Uterus (tissue), 4 donors: ENCODE results near the gene JAZF1. TPM values are rescaled to one million over a fixed set of nuclear protein-coding genes. Genes with fewer than 3 reads are reported as not detected.

Experiments
- DNase-seq, 2 donors: peaks; one replicate each; pipeline ENCODE4 v3.0.0-alpha.2; 2019 to 2020
- H3K27ac ChIP-seq, 2 donors: fragments of 200-600 bp; sonication (generic); 1 replicate in 1 of 2; 2 replicates in 1 of 2; pipeline ENCODE4 v1.5.1; 2016 to 2018
- H3K27me3 ChIP-seq, 2 donors: fragments of 200-600 bp; sonication (generic); one replicate each; pipeline ENCODE4 v1.5.1; 2018 to 2019; ENCODE audit warnings: control low read depth in 1 of 2
- H3K36me3 ChIP-seq, 2 donors: fragments of 200-600 bp; sonication (generic); one replicate each; pipeline ENCODE4 v1.5.1; 2019; ENCODE audit warnings: control low read depth in 1 of 2
- H3K4me1 ChIP-seq, 2 donors: fragments of 200-600 bp; sonication (generic); one replicate each; pipeline ENCODE4 v1.5.1; 2018 to 2019; ENCODE audit warnings: control low read depth in 1 of 2
- H3K4me3 ChIP-seq, 2 donors: fragments of 200-600 bp; sonication (generic); 1 replicate in 1 of 2; 2 replicates in 1 of 2; pipeline ENCODE4 v1.5.1; 2018 to 2019; ENCODE audit warnings: mild to moderate bottlenecking in 1 of 2
- H3K9me3 ChIP-seq, 2 donors: fragments of 200-600 bp; sonication (generic); one replicate each; pipeline ENCODE4 v1.5.1; 2019; ENCODE audit warnings: control low read depth in 1 of 2
- CTCF ChIP-seq, 4 experiments: fragments of 200-600 bp in 2 of 4; fragments of 450-650 bp in 2 of 4; sonication (generic) in 2 of 4; IDR thresholded peaks; one replicate each; pipeline ENCODE4 v1.5.1; 2016 to 2019; ENCODE audit warnings: antibody characterized with exemption in 4 of 4, mild to moderate bottlenecking in 2 of 4, moderate library complexity in 1 of 4
- POLR2A ChIP-seq, 2 donors: fragments of 450-650 bp; IDR thresholded peaks; one replicate each; pipeline ENCODE4 v1.6.1; 2016; ENCODE audit warnings: antibody characterized with exemption in 2 of 2, mild to moderate bottlenecking in 1 of 2, moderate library complexity in 1 of 2
- intact Hi-C: fragments of 100-400 bp; cut with DNase I; formaldehyde crosslinking; loops from one replicate; pipeline ENCODE4 v1.15.1; 2023; ENCODE audit warnings: low total_unique reads
- total RNA-seq, 4 donors: library from RNA; depleted of rRNA in 3 of 4; stranded (reverse); fragments of >200 nt in 3 of 4; gene quantifications; one replicate each; pipeline versions ENCODE4 v1.1.0 to v1.2.4, GENCODE V29; 2014 to 2023
- donor health status: DM: yes; HTN: yes; CAD: no.

Gene JAZF1
- total RNA-seq, 4 donors from 2014 or later: 27.6 to 58.5 (median 34.4) TPM

- Histone ChIP-seq H3K27me3 (no peaks in the 10 kb centered on the region), H3K9me3 (no peaks in the 10 kb centered on the region), H3K36me3 (no peaks in the 10 kb centered on the region), H3K4me1 (peaks cover 0 to 6% of the 10 kb centered on the region in 2 donors), H3K4me3 (no peak overlapping the region), H3K27ac (no peak overlapping the region)
- intact Hi-C loops: no loop called here
- TF ChIP-seq POLR2A (IDR thresholded peaks at IDR 0.05) (no peak), CTCF (IDR thresholded peaks at IDR 0.05) (no peak)
- DNase-seq: peak in 1 of 2 donors; percentile 35
Observed at GRCh38 chr7:27873981-27874957, 306.3 kb downstream of the JAZF1 start.

- H3K4me3 ChIP-seq: no peak overlapping the region
- no peaks in the 10 kb centered on the region for H3K9me3 ChIP-seq
- TF ChIP-seq POLR2A (IDR thresholded peaks at IDR 0.05) (no peak), CTCF (IDR thresholded peaks at IDR 0.05) (no peak)
- peak overlapping the region in 1 of 2 donors; percentile 19 for H3K27ac ChIP-seq
- intact Hi-C loops: no loop called here
- H3K36me3 ChIP-seq: no peaks in the 10 kb centered on the region
- H3K4me1 ChIP-seq: peaks cover 0 to 6% of the 10 kb centered on the region in 2 donors
- no peaks in the 10 kb centered on the region for H3K27me3 ChIP-seq
- no peak for DNase-seq
Observed at GRCh38 chr7:27872356-27873275, 308.0 kb downstream of the JAZF1 start.

DNA sequence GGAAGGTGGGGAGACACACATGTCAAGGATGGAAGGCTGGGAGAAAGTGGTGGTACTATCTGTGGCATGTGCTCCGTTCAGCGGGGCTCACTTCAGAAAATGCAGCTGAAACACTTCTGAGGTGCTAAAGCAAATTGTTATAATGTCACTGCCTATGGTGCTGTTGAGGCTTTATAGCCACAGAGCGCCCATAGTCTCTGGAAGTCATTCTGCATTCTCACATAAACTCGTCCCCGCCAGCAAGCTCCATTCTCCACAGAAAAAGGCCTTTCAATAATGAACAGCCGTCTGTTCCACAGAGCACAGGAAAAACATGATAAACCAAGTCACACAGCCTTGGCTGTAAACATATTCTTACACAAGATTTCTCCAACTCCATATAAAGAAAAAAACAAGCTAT lies 308.7 kb downstream of the JAZF1 start:
- no peak for DNase-seq
- Histone ChIP-seq H3K27ac (no peak overlapping the region), H3K4me3 (no peak overlapping the region), H3K36me3 (no peaks in the 10 kb centered on the region), H3K9me3 (no peaks in the 10 kb centered on the region), H3K27me3 (no peaks in the 10 kb centered on the region), H3K4me1 (peaks cover 0 to 6% of the 10 kb centered on the region in 2 donors)
- TF ChIP-seq CTCF (IDR thresholded peaks at IDR 0.05) (no peak), POLR2A (IDR thresholded peaks at IDR 0.05) (no peak)
- intact Hi-C loops: no loop called here

- H3K4me1 ChIP-seq: peaks cover 0 to 6% of the 10 kb centered on the region in 2 donors
- no peaks in the 10 kb centered on the region for H3K9me3 ChIP-seq
- H3K4me3 ChIP-seq: no peak overlapping the region
- TF ChIP-seq POLR2A (IDR thresholded peaks at IDR 0.05) (no peak), CTCF (IDR thresholded peaks at IDR 0.05) (no peak)
- intact Hi-C loops: no loop called here
- DNase-seq: no peak
- no peaks in the 10 kb centered on the region for H3K36me3 ChIP-seq
- H3K27ac ChIP-seq: no peak overlapping the region
- no peaks in the 10 kb centered on the region for H3K27me3 ChIP-seq
Observed at GRCh38 chr7:27871086-27871485, 309.5 kb downstream of the JAZF1 start.
